ENCODE data around the gene KANTR.

KANTR gene

DNA sequence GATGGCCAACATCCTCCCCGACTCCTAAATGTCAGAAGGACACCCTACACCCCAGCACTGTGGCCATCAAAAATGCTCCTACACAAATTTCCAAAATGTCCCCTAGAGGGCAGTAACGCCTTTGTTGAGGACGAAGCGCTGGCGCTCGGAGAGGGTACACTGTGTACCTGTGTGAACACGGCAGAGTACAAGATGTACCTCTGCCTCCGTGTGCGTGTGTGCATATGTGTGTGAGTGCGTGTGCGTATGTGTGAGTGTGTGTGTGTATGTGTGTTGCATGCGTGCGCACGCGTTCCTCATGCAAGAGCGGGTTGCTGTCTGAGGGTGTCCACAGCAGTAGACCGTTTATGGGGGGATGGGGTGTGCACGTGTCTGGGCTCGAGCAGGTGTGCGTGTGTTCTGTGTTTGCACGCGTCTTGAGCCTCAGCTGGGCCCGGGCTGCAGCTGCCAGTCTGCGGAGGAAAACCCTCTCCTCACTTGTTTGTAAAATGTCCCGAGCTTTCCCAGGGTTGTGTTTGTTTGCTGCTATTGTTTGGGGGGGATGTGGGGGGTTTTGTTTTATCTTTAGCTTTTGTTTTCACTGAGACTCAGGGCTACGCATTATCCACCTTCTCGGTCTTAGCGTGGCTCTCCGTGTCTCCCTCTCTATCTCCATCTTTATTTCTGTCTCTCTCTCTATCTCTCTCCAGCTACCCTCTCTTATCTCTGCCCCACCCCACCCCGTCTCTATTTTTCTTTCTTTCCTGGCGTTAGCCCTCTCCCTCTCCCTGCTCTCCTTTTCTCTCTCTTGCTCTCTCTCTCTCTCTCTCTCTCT is 22.1 kb upstream of the KANTR start:
- Histone ChIP-seq H3K4me1 (peaks cover 0 to 10% (median 0%) of the 10 kb centered on the region in 4 donors), H3K36me3 (no peaks in the 10 kb centered on the region), H3K27ac (peak overlapping the region; percentile 77 to 85), H3K4me3 (peak overlapping the region; percentile 40 to 45), H3K9me3 (no peaks in the 10 kb centered on the region), H3K27me3 (no peaks in the 10 kb centered on the region)
- intact Hi-C loops (cut with DNase I; ENCODE audit: low total_unique reads), result loop anchor here (1.0 kb wide), 1 partner anchor 21 kb away; no protein-coding TSS in a partner anchor
- TF ChIP-seq, protein P1, sequence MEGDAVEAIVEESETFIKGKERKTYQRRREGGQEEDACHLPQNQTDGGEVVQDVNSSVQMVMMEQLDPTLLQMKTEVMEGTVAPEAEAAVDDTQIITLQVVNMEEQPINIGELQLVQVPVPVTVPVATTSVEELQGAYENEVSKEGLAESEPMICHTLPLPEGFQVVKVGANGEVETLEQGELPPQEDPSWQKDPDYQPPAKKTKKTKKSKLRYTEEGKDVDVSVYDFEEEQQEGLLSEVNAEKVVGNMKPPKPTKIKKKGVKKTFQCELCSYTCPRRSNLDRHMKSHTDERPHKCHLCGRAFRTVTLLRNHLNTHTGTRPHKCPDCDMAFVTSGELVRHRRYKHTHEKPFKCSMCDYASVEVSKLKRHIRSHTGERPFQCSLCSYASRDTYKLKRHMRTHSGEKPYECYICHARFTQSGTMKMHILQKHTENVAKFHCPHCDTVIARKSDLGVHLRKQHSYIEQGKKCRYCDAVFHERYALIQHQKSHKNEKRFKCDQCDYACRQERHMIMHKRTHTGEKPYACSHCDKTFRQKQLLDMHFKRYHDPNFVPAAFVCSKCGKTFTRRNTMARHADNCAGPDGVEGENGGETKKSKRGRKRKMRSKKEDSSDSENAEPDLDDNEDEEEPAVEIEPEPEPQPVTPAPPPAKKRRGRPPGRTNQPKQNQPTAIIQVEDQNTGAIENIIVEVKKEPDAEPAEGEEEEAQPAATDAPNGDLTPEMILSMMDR (IDR thresholded peaks at IDR 0.05), result peak; percentile 60 to 66
- peak; percentile 83 to 88 for DNase-seq

- Histone ChIP-seq H3K4me1 (peaks cover 0 to 10% (median 0%) of the 10 kb centered on the region in 4 donors), H3K9me3 (no peaks in the 10 kb centered on the region), H3K27me3 (no peaks in the 10 kb centered on the region), H3K36me3 (no peaks in the 10 kb centered on the region), H3K27ac (peak overlapping the region; percentile 77 to 85), H3K4me3 (peak overlapping the region; percentile 40 to 45)
- TF ChIP-seq, protein P1 (IDR thresholded peaks at IDR 0.05), result no peak
- DNase-seq, result no peak
- intact Hi-C loops (cut with DNase I; ENCODE audit: low total_unique reads), result no loop called here
Observed at GRCh38 chrX:53072418-53073114, 21.4 kb upstream of the KANTR start.

- no peaks in the 10 kb centered on the region for H3K27me3 ChIP-seq
- no peak overlapping the region for H3K4me3 ChIP-seq
- intact Hi-C loops (cut with DNase I; ENCODE audit: low total_unique reads), result no loop called here
- H3K27ac ChIP-seq, result peak overlapping the region; percentile 77 to 85
- H3K36me3 ChIP-seq, result no peaks in the 10 kb centered on the region
- no peaks in the 10 kb centered on the region for H3K9me3 ChIP-seq
- TF ChIP-seq, protein P1 (IDR thresholded peaks at IDR 0.05), result no peak
- peaks cover 0 to 10% (median 0%) of the 10 kb centered on the region in 4 donors for H3K4me1 ChIP-seq
- DNase-seq, result no peak
Observed at GRCh38 chrX:53073115-53073586, 20.8 kb upstream of the KANTR start.

DNA sequence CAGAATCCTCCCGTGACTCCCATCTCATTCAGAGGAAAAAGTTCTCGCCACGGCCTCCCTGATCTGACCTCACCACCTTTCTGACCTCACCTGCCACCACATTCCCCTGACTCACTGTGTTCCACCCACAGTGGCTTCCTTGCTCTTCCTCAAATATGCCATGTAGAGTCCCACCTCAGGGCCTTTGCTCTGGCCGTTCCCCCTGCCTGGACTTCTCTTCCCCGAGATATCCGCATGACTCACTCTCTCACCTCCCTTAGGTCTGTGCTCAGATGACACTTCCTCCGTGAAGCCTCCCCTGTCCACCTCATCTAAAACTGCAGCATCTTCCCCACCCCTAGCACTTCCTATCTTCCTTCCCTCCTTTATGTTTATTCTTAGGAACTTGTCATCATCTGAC is 18.9 kb upstream of the KANTR start:
- H3K4me1 ChIP-seq, result peaks cover 0 to 10% (median 0%) of the 10 kb centered on the region in 4 donors
- intact Hi-C loops (cut with DNase I; ENCODE audit: low total_unique reads), result no loop called here
- no peaks in the 10 kb centered on the region for H3K27me3 ChIP-seq
- no peak overlapping the region for H3K27ac ChIP-seq
- no peaks in the 10 kb centered on the region for H3K9me3 ChIP-seq
- TF ChIP-seq, protein P1 (IDR thresholded peaks at IDR 0.05), result no peak
- H3K36me3 ChIP-seq, result no peaks in the 10 kb centered on the region
- H3K4me3 ChIP-seq, result no peak overlapping the region
- no peak for DNase-seq

GRCh38 chrX:53076671-53077070 is 17.3 kb upstream of the KANTR start:
- Histone ChIP-seq H3K4me1 (peaks cover 0 to 17% (median 0%) of the 10 kb centered on the region in 4 donors), H3K4me3 (no peak overlapping the region), H3K36me3 (no peaks in the 10 kb centered on the region), H3K27ac (no peak overlapping the region), H3K9me3 (no peaks in the 10 kb centered on the region), H3K27me3 (no peaks in the 10 kb centered on the region)
- TF ChIP-seq, protein P1 (IDR thresholded peaks at IDR 0.05), result no peak
- no peak for DNase-seq
- intact Hi-C loops (cut with DNase I; ENCODE audit: low total_unique reads), result no loop called here
